Panc1 (cell line): ENCODE data around the gene SLC38A10. TPM values are rescaled to one million over a fixed set of nuclear protein-coding genes. Genes with fewer than 3 reads are reported as not detected.

Experiments used
- ATAC-seq: fragments of 200-7000 bp; cut with Tn5 transposase; 2 replicates; pipeline ENCODE4 v1.9.1; 2020; ENCODE audit warnings: mild to moderate bottlenecking, moderate library complexity
- BruUV-seq: library from RNA; stranded (reverse); fragments of 400-500 nt; replicated peaks from 2 replicates; lab custom pipeline; 2021; lab: Mats Ljungman, UMichigan
- CTCF ChIA-PET: fragments of 300-600 bp; sonication (Branson Sonifier 250); formaldehyde crosslinking; loops from one replicate; lab custom pipeline; 2022; ENCODE audit warnings: antibody characterized with exemption; lab: Charles Lee
- POLR2A ChIA-PET: fragments of 300-600 bp; sonication (Branson Sonifier 250); formaldehyde crosslinking; loops from one replicate; lab custom pipeline; 2022; ENCODE audit warnings: antibody characterized with exemption; lab: Charles Lee
- DNase-seq: peaks from one replicate; pipeline ENCODE4 v3.0.0-alpha.2; 2010; ENCODE audit warnings: low read depth, low spot score
- H3K27ac ChIP-seq: 2 replicates; pipeline ENCODE4 v1.5.1; 2011; ENCODE audit warnings: mild to moderate bottlenecking, low read length, inconsistent platforms
- H3K27me3 ChIP-seq: fragments of 200-500 bp; sonication (Bioruptor generic); 2 replicates; pipeline ENCODE4 v1.6.0; 2014; ENCODE audit warnings: low read length, inconsistent platforms; ENCODE audit not compliant: control insufficient read depth, insufficient read depth
- H3K36me3 ChIP-seq: fragments of 200-500 bp; sonication (Bioruptor generic); 2 replicates; pipeline ENCODE4 v1.5.1; 2014; ENCODE audit warnings: inconsistent platforms, mild to moderate bottlenecking, low read length, moderate library complexity; ENCODE audit not compliant: control insufficient read depth, insufficient read depth
- H3K4me1 ChIP-seq: 2 replicates; pipeline ENCODE4 v1.5.1; 2011; ENCODE audit warnings: inconsistent platforms, mild to moderate bottlenecking, low read length, moderate library complexity; ENCODE audit not compliant: control insufficient read depth, insufficient read depth
- H3K4me3 ChIP-seq, 2 experiments: 2 replicates each; pipeline ENCODE4 v1.5.1; 2011 to 2012; ENCODE audit warnings: low read depth in 2 of 2, low read length in 2 of 2, mild to moderate bottlenecking in 2 of 2, inconsistent platforms in 1 of 2, moderate library complexity in 1 of 2
- H3K9me3 ChIP-seq: fragments of 200-500 bp; sonication (Bioruptor generic); 2 replicates; pipeline ENCODE4 v1.5.1; 2014; ENCODE audit warnings: low read depth, mild to moderate bottlenecking, inconsistent platforms, low read length, moderate library complexity; ENCODE audit not compliant: control insufficient read depth, insufficient read depth
- CTCF ChIP-seq: fragments of 450-650 bp; IDR thresholded peaks from 2 replicates; pipeline ENCODE4 v1.5.1; 2017; ENCODE audit warnings: mild to moderate bottlenecking
- POLR2AphosphoS5 ChIP-seq: IDR thresholded peaks from 2 replicates; pipeline ENCODE4 v1.6.1; 2012; ENCODE audit warnings: mild to moderate bottlenecking, low read depth, low read length, moderate library complexity
- REST ChIP-seq, 2 experiments: IDR thresholded peaks; 2 replicates each; pipeline ENCODE4 v1.6.1; 2011 to 2012; ENCODE audit warnings: low read depth in 2 of 2, control low read depth in 1 of 2, low read length in 1 of 2, mild to moderate bottlenecking in 1 of 2, moderate library complexity in 1 of 2; ENCODE audit not compliant: insufficient read depth in 1 of 2
- SIN3A ChIP-seq: IDR thresholded peaks from 2 replicates; pipeline ENCODE4 v1.6.1; 2012; ENCODE audit warnings: low read depth, mild to moderate bottlenecking, low read length, moderate library complexity, borderline replicate concordance; ENCODE audit not compliant: insufficient read depth
- TCF7L2 ChIP-seq: IDR thresholded peaks from 2 replicates; pipeline ENCODE4 v1.6.1; 2011; ENCODE audit warnings: mild to moderate bottlenecking, low read depth, low read length, inconsistent platforms
- in situ Hi-C: cut with HindIII; loops from 2 replicates; pipeline ENCODE4 v1.10.0; 2016; ENCODE audit warnings: low sequenced_read_pairs, low pct_unique_long_range_greater_than_20kb
- intact Hi-C: fragments of 100-400 bp; cut with micrococcal nuclease; formaldehyde crosslinking; loops from one replicate; pipeline ENCODE4 v1.10.0; 2022; ENCODE audit not compliant: unreplicated experiment
- total RNA-seq: library from RNA; stranded (reverse); gene quantifications from one replicate; pipeline ENCODE4 v1.2.1, GENCODE V29; 2021; ENCODE audit not compliant: unreplicated experiment

The SLC38A10 gene
- total RNA-seq, 1 experiment from 2014 or later, result 188 TPM

GRCh38 chr17:81257533-81257932, 37.6 kb downstream of the SLC38A10 start:
- BruUV-seq, result no TSS peak
- H3K9me3 ChIP-seq, result no peaks in the 10 kb centered on the region
- CTCF ChIA-PET, result no interaction called here
- TF ChIP-seq SIN3A (no peak), CTCF (no peak), REST (IDR thresholded peaks at IDR 0.05; ENCODE audit: insufficient read depth in 1 of 2, low read depth in 2 of 2, low read length in 1 of 2) (no peak), POLR2AphosphoS5 (no peak), TCF7L2 (no peak)
- H3K27ac ChIP-seq, result no peak overlapping the region
- peaks cover 10% of the 10 kb centered on the region; the same call in 1 of the 2 replicates for H3K36me3 ChIP-seq
- H3K4me1 ChIP-seq, result peaks cover 3% of the 10 kb centered on the region
- in situ Hi-C loops, result no loop called here
- ATAC-seq, result no peak
- intact Hi-C loops, result loop anchor here (10.0 kb wide), 1 partner anchor 227 kb away; no protein-coding TSS in a partner anchor
- DNase-seq, result no peak
- H3K27me3 ChIP-seq, result no peaks in the 10 kb centered on the region
- POLR2A ChIA-PET, result no interaction called here
- no peak overlapping the region for H3K4me3 ChIP-seq

GRCh38 chr17:81256616-81257015, 38.5 kb downstream of the SLC38A10 start:
- TF ChIP-seq CTCF (no peak), POLR2AphosphoS5 (no peak), SIN3A (no peak), TCF7L2 (no peak), REST (IDR thresholded peaks at IDR 0.05; ENCODE audit: insufficient read depth in 1 of 2, low read depth in 2 of 2, low read length in 1 of 2) (no peak)
- POLR2A ChIA-PET, result no interaction called here
- BruUV-seq, result no TSS peak
- DNase-seq (no peak), ATAC-seq (0 out of 2 replicates have a peak, but pooled peaks have one; percentile 12)
- intact Hi-C loops, result loop anchor here (10.0 kb wide), 1 partner anchor 228 kb away; no protein-coding TSS in a partner anchor
- H3K36me3 ChIP-seq, result peaks cover 5% of the 10 kb centered on the region; the same call in 1 of the 2 replicates
- H3K27ac ChIP-seq, result no peak overlapping the region
- H3K4me1 ChIP-seq, result peaks cover 3% of the 10 kb centered on the region
- H3K27me3 ChIP-seq, result no peaks in the 10 kb centered on the region
- CTCF ChIA-PET, result no interaction called here
- no peak overlapping the region for H3K4me3 ChIP-seq
- no peaks in the 10 kb centered on the region for H3K9me3 ChIP-seq
- in situ Hi-C loops, result no loop called here
